Measurements from ENCODE around the gene OTUD7B.

DNA sequence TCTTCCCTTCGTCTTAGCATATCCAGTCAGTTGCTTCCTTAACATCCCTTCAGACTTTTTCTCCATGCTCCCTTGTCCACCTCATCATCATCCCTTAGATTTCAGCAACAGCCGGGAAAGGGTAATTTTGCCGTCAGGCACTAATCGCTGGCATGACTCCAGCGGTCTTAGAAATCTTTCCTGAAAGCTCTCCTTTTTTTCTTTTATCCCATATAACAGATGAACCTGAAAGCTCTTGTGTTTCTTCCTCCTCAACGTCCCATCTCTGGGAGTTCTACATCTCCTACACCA, 121.6 kb downstream of the OTUD7B start:
- TF ChIP-seq, protein P1, sequence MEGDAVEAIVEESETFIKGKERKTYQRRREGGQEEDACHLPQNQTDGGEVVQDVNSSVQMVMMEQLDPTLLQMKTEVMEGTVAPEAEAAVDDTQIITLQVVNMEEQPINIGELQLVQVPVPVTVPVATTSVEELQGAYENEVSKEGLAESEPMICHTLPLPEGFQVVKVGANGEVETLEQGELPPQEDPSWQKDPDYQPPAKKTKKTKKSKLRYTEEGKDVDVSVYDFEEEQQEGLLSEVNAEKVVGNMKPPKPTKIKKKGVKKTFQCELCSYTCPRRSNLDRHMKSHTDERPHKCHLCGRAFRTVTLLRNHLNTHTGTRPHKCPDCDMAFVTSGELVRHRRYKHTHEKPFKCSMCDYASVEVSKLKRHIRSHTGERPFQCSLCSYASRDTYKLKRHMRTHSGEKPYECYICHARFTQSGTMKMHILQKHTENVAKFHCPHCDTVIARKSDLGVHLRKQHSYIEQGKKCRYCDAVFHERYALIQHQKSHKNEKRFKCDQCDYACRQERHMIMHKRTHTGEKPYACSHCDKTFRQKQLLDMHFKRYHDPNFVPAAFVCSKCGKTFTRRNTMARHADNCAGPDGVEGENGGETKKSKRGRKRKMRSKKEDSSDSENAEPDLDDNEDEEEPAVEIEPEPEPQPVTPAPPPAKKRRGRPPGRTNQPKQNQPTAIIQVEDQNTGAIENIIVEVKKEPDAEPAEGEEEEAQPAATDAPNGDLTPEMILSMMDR (IDR thresholded peaks at IDR 0.05): no peak
- peak in 1 of 2 donors; percentile 22 for TF ChIP-seq POLR2A (IDR thresholded peaks at IDR 0.05)
